K562 (cell line): ENCODE measurements around the gene DTD1. TPM values are rescaled to one million over a fixed set of nuclear protein-coding genes. Genes with fewer than 3 reads are reported as not detected.
A peak's percentile ranks its signal among the peaks of the same experiment; 100 is the strongest.

Experiments
- ATAC-seq: fragments of 200-7000 bp; cut with Tn5 transposase; 3 replicates; pipeline ENCODE4 v1.9.1; 2020; ENCODE audit warnings: moderate library complexity
- BruUV-seq: library from RNA; stranded (reverse); fragments of 400-500 nt; replicated peaks from 2 replicates; lab custom pipeline; 2021; lab: Mats Ljungman, UMichigan
- CTCF ChIA-PET: fragments of 300-600 bp; formaldehyde crosslinking; extraction: SDS; loops from one replicate; lab custom pipeline; 2021; ENCODE audit warnings: low intra/inter-chr PET ratio; lab: Yijun Ruan, JAX
- POLR2A ChIA-PET: fragments of 300-600, 350-650 bp; sonication (Branson Sonifier 250); formaldehyde crosslinking; extraction: SDS; loops from one replicate; lab custom pipeline; 2021; ENCODE audit warnings: antibody characterized with exemption, inconsistent platforms; lab: Yijun Ruan, JAX
- DNase-seq, 4 experiments: peaks; one replicate each; pipeline versions ENCODE4 v3.0.0 to v3.0.0-alpha.2; 2011 to 2018; ENCODE audit warnings: low spot score in 3 of 4, mixed read lengths in 3 of 4; ENCODE audit errors: extremely low read depth in 1 of 4
- FAIRE-seq: peaks from 2 replicates; lab custom pipeline; 2011; peaks lifted over from hg19 to GRCh38; lab: Jason Lieb, UNC
- H2AFZ ChIP-seq: 2 replicates; pipeline ENCODE4 v1.6.0; 2011; ENCODE audit warnings: low read depth, low read length, control low read depth, inconsistent platforms
- H3K27ac ChIP-seq: fragments of 200-600 bp; 3 replicates; pipeline ENCODE4 v1.8.0; 2011; ENCODE audit warnings: low read depth, mild to moderate bottlenecking, control low read depth, inconsistent platforms, low read length, moderate library complexity, mixed read lengths; ENCODE audit errors: extremely low read depth
- H3K27me3 ChIP-seq, 2 experiments: fragments of 300-600 bp in 1 of 2; 2 replicates in 1 of 2; 3 replicates in 1 of 2; pipeline versions ENCODE4 v1.6.0 to v1.8.0; 2011; ENCODE audit warnings: inconsistent platforms in 2 of 2, low read length in 2 of 2, mild to moderate bottlenecking in 1 of 2, mixed read lengths in 1 of 2, moderate library complexity in 1 of 2; ENCODE audit not compliant: control insufficient read depth in 2 of 2, insufficient read depth in 2 of 2
- H3K36me3 ChIP-seq: fragments of 300-600 bp; 3 replicates; pipeline ENCODE4 v1.8.0; 2011; ENCODE audit warnings: mild to moderate bottlenecking, low read length, inconsistent platforms; ENCODE audit not compliant: control insufficient read depth, insufficient read depth
- H3K4me1 ChIP-seq, 2 experiments: fragments of 200-600 bp in 1 of 2; replicated peaks in 1 of 2; 2 replicates in 1 of 2; 3 replicates in 1 of 2; pipeline versions ENCODE4 v1.5.1 to v1.8.0; 2011; ENCODE audit warnings: inconsistent platforms in 2 of 2, low read length in 2 of 2, mild to moderate bottlenecking in 1 of 2, mixed read lengths in 1 of 2, moderate library complexity in 1 of 2; ENCODE audit not compliant: control insufficient read depth in 2 of 2, insufficient read depth in 2 of 2
- H3K4me2 ChIP-seq: 2 replicates; pipeline ENCODE4 v1.6.1; 2011; ENCODE audit warnings: low read length, control low read depth, inconsistent platforms, mixed read lengths; ENCODE audit not compliant: insufficient read depth
- H3K4me3 ChIP-seq: fragments of 200-600 bp; sonication (generic), shearing (Covaris generic); 2 replicates; pipeline ENCODE4 v1.5.1; 2016; ENCODE audit warnings: control low read depth, inconsistent platforms
- H3K79me2 ChIP-seq: fragments of 200-600 bp; 3 replicates; pipeline ENCODE4 v1.8.0; 2011; ENCODE audit warnings: low read length, inconsistent platforms; ENCODE audit not compliant: control insufficient read depth, insufficient read depth
- H3K9ac ChIP-seq, 2 experiments: 2 replicates each; pipeline versions ENCODE4 v1.6.0 to v1.6.1; 2011; ENCODE audit warnings: low read depth in 2 of 2, low read length in 2 of 2, control low read depth in 1 of 2, inconsistent platforms in 1 of 2, mild to moderate bottlenecking in 1 of 2, mixed read lengths in 1 of 2; ENCODE audit not compliant: insufficient read depth in 1 of 2
- H3K9me1 ChIP-seq: one replicate; pipeline ENCODE4 v1.6.0; 2011; ENCODE audit warnings: inconsistent platforms, mild to moderate bottlenecking, low read length, moderate library complexity; ENCODE audit not compliant: control insufficient read depth, insufficient read depth
- H3K9me3 ChIP-seq: replicated peaks from 2 replicates; pipeline ENCODE4 v1.5.1; 2011; ENCODE audit warnings: low read depth, low read length, inconsistent platforms; ENCODE audit not compliant: control insufficient read depth, insufficient read depth
- H4K20me1 ChIP-seq: replicated peaks from 2 replicates; pipeline ENCODE4 v1.6.1; 2011; ENCODE audit warnings: low read length, inconsistent platforms, mixed read lengths; ENCODE audit not compliant: control insufficient read depth, insufficient read depth
- CBX8 ChIP-seq: fragments of 200-600 bp; sonication (generic); IDR thresholded peaks from 2 replicates; pipeline ENCODE4 v1.6.1; 2012; ENCODE audit warnings: borderline replicate concordance, mixed run types, low read depth, mild to moderate bottlenecking, moderate library complexity, mixed read lengths, low read length, control low read depth, inconsistent platforms; ENCODE audit not compliant: poor library complexity, severe bottlenecking; ENCODE audit errors: extremely low read depth
- CREB1 ChIP-seq, 2 experiments: sonication (generic) in 1 of 2; formaldehyde crosslinking in 1 of 2; IDR thresholded peaks; 2 replicates each; pipeline versions ENCODE4 v1.6.1 to v1.8.0; 2012 to 2022; ENCODE audit warnings: inconsistent platforms in 1 of 2, mild to moderate bottlenecking in 1 of 2, missing genetic modification reagents in 1 of 2, moderate library complexity in 1 of 2
- CTBP1 ChIP-seq: fragments of 450-650 bp; IDR thresholded peaks from 2 replicates; pipeline ENCODE4 v1.6.1; 2016; ENCODE audit warnings: borderline replicate concordance
- EP400 ChIP-seq: fragments of 450-650 bp; IDR thresholded peaks from 2 replicates; pipeline ENCODE4 v1.6.1; 2017; ENCODE audit warnings: antibody characterized with exemption, mild to moderate bottlenecking, moderate library complexity
- MEIS2 ChIP-seq: fragments of 450-650 bp; IDR thresholded peaks from 2 replicates; pipeline ENCODE4 v1.6.1; 2014; ENCODE audit warnings: mild to moderate bottlenecking; ENCODE audit not compliant: partially characterized antibody
- NR0B1 ChIP-seq: fragments of 450-650 bp; IDR thresholded peaks from one replicate; pipeline ENCODE4 v1.6.1; 2018; ENCODE audit warnings: mild to moderate bottlenecking, moderate library complexity; ENCODE audit not compliant: partially characterized antibody
- NR1H2 ChIP-seq: sonication (generic); formaldehyde crosslinking; IDR thresholded peaks from 2 replicates; pipeline ENCODE4 v1.4.0; 2020; ENCODE audit warnings: mild to moderate bottlenecking, missing genetic modification reagents
- SMAD1 ChIP-seq: fragments of 150-350 bp; IDR thresholded peaks from 2 replicates; pipeline ENCODE4 v1.6.1; 2014; ENCODE audit warnings: low read length, low read depth; ENCODE audit not compliant: partially characterized antibody
- SMARCA4 ChIP-seq: fragments of 450-650 bp; IDR thresholded peaks from 2 replicates; pipeline ENCODE4 v1.6.1; 2016
- ZNF407 ChIP-seq: fragments of 450-650 bp; IDR thresholded peaks from 2 replicates; pipeline ENCODE4 v1.6.1; 2016; ENCODE audit warnings: low read depth
- ZNF668 ChIP-seq: fragments of 250-450 bp; sonication (Bioruptor Pico); IDR thresholded peaks from 2 replicates; pipeline ENCODE4 v1.8.0; 2022; ENCODE audit warnings: mild to moderate bottlenecking, inconsistent platforms
- whole genome bisulfite sequencing: fragments of 100-300 bp; shearing (Covaris generic); methylation state at CpG from one replicate; pipeline ENCODE4 v1.1.6; 2016; ENCODE audit warnings: low coverage, mixed read lengths; ENCODE audit not compliant: insufficient coverage; ENCODE audit errors: missing lambda C conversion rate; 5-methylcytosine and 5-hydroxymethylcytosine counted together
- in situ Hi-C: fragments of 300-500 bp; cut with MboI; formaldehyde crosslinking; loops from 4 replicates; pipeline ENCODE4 v1.15.0; 2018; ENCODE audit warnings: inconsistent platforms, mixed read lengths
- intact Hi-C: fragments of 100-400 bp; cut with micrococcal nuclease; formaldehyde crosslinking; loops from 2 replicates; pipeline ENCODE4 v1.14.2; 2022
- polyA plus RNA-seq, 8 experiments: library from polyadenylated mRNA; depleted of rRNA in 4 of 8; stranded (reverse) in 5 of 8; unstranded in 3 of 8; fragments of >200 nt; fragmentation: Nextera tagmentation in 2 of 8; fragmentation: Illumina TruSeq in 1 of 8; extraction: Ambion mirVana in 2 of 8; extraction: Trizol in 1 of 8; gene quantifications; 2 replicates each; pipeline versions ENCODE4 v1.2.1 to v1.2.3, GENCODE V29; 2011 to 2014; ENCODE audit warnings: inconsistent platforms in 1 of 8, missing spikeins in 1 of 8
- total RNA-seq, 7 experiments: library from RNA; depleted of rRNA in 6 of 7; stranded (reverse); fragments of >200 nt in 6 of 7; fragmentation: Illumina TruSeq in 2 of 7; extraction: Trizol in 2 of 7; gene quantifications; 2 replicates each; pipeline versions ENCODE4 v1.2.1 to v1.2.3, GENCODE V29; 2011 to 2021; ENCODE audit warnings: low replicate concordance in 1 of 7

Gene DTD1
- total and polyA plus RNA-seq, 9 of the 15 experiments (the other 6 are each of a cell fraction or from before 2014, with no cell fraction given): 5.7 to 28.6 (median 26.8) TPM

- TF ChIP-seq ZNF407 (no peak), NR1H2 (CRISPR knock-in tag) (no peak)
Observed at GRCh38 chr20:18580012-18580411, 7.8 kb upstream of the DTD1 start (continued).

GRCh38 chr20:18585134-18585533 is 2.7 kb upstream of the DTD1 start:
- peak in 1 of 4 experiments; percentile 36 for DNase-seq
- peaks cover 8 to 13% of the 10 kb centered on the region in 2 experiments for H3K4me1 ChIP-seq
- ATAC-seq: peak; percentile 72
- no peak overlapping the region for H3K9ac ChIP-seq
- H3K9me3 ChIP-seq: no peaks in the 10 kb centered on the region
- intact Hi-C loops: no loop called here
- H3K9me1 ChIP-seq: no peaks in the 10 kb centered on the region
- 17% methylated on average over 2 of the region's 2 CpGs for WGBS
- CTCF ChIA-PET: no interaction called here
- POLR2A ChIA-PET: interaction anchor here (1.0 kb wide), 3 partner anchors 8 to 13 kb away, joined by 3 to 4 read pairs (median 4); no protein-coding TSS in a partner anchor
- H3K4me2 ChIP-seq: no peak overlapping the region
- H4K20me1 ChIP-seq: no peaks in the 10 kb centered on the region
- no peaks in the 10 kb centered on the region for H3K36me3 ChIP-seq
- no peaks in the 10 kb centered on the region for H3K27me3 ChIP-seq
- FAIRE-seq: peak; percentile 48
- BruUV-seq: no TSS peak
- H3K4me3 ChIP-seq: no peak overlapping the region
- no peak overlapping the region for H3K27ac ChIP-seq
- in situ Hi-C loops: no loop called here
- H2AFZ ChIP-seq: no peak overlapping the region
- H3K79me2 ChIP-seq: peaks cover 4% of the 10 kb centered on the region; the same call in 2 of the 3 replicates
- TF ChIP-seq EP400 (peak; percentile 72), MEIS2 (peak; percentile 76), CBX8 (no peak), NR0B1 (no peak), SMARCA4 (peak; percentile 33; the same call in 1 of the 2 replicates), CTBP1 (0 out of 2 replicates have a peak, but pooled peaks have one; percentile 28), CREB1 (IDR thresholded peaks at IDR 0.05) (no peak), CREB1 (CRISPR knock-in tag; IDR thresholded peaks at IDR 0.05) (no peak), ZNF668 (no peak), SMAD1 (no peak)
